Mucosa of descending colon (tissue), 3 donors: ENCODE results near the gene SERAC1. TPM values are rescaled to one million over a fixed set of nuclear protein-coding genes. Genes with fewer than 3 reads are reported as not detected.

Source experiments
- ATAC-seq: fragments of 200-7000 bp; cut with Tn5 transposase; one replicate; pipeline ENCODE4 v1.9.1; 2020; ENCODE audit warnings: mild to moderate bottlenecking, moderate library complexity
- DNase-seq, 3 donors: peaks; one replicate each; pipeline ENCODE4 v3.0.0-alpha.2; 2020
- H3K36me3 ChIP-seq: fragments of 200-600 bp; one replicate; pipeline ENCODE4 v1.8.0; 2021; ENCODE audit warnings: low read depth, mild to moderate bottlenecking
- H3K4me1 ChIP-seq: fragments of 200-600 bp; one replicate; pipeline ENCODE4 v1.8.0; 2021; ENCODE audit warnings: low read depth, mild to moderate bottlenecking
- H3K4me3 ChIP-seq: fragments of 200-600 bp; one replicate; pipeline ENCODE4 v1.8.0; 2021; ENCODE audit warnings: mild to moderate bottlenecking
- H3K9me3 ChIP-seq: fragments of 200-600 bp; one replicate; pipeline ENCODE4 v1.8.0; 2021; ENCODE audit warnings: mild to moderate bottlenecking
- intact Hi-C, 2 donors: fragments of 100-400 bp; cut with DNase I in 1 of 2; cut with micrococcal nuclease in 1 of 2; formaldehyde crosslinking; loops; one replicate each; pipeline versions ENCODE4 v1.11.0 to v1.11.1; 2022; cut with DNase I, micrococcal nuclease
- total RNA-seq, 3 donors: library from RNA; stranded (reverse); fragmentation: NEBNext Ultra II Directional in 2 of 3; extraction: Animal tissue kit (Norgen Biotek cat#: 25700) in 2 of 3; gene quantifications; one replicate each; pipeline versions ENCODE4 v1.2.1 to v1.2.4, GENCODE V29; 2021 to 2023
- TF ChIP-seq, protein P1 (sequence below): fragments of 200-600 bp; IDR thresholded peaks from one replicate; pipeline ENCODE4 v1.8.0; 2022; ENCODE audit warnings: antibody characterized with exemption, mild to moderate bottlenecking
- donor health status: DM: no; HTN: no; CAD: no; lungs with moderate emphysema.
- donor health status: DM: no; HTN: no; CAD: no.
- donor health status: DM: no; HTN: yes; CAD: no.

The SERAC1 gene
- total RNA-seq, 3 donors from 2014 or later, result 5.8 to 12.2 (median 8.0) TPM

DNA sequence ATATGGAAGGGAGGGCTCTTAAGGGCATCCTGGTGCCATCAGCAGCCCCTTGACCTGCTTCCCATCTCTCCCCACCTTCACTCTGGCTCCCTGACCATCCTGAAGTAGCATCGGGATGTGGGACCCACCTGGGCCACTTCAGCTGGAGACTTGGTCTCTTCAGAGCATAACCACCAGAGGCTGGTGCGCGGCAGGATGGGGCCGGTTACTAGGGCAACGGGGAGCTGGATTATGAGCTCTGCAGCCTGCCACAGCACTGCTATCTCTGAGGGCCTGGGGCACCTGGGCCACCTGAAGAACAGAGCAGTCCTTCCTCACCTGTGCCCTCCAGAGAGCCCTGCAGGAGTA is 106.7 kb downstream of the SERAC1 start:
- ATAC-seq (no peak), DNase-seq (no peak)
- Histone ChIP-seq H3K36me3 (peaks cover 3% of the 10 kb centered on the region), H3K9me3 (no peaks in the 10 kb centered on the region), H3K4me1 (peaks cover 15% of the 10 kb centered on the region), H3K4me3 (no peak overlapping the region)
- intact Hi-C loops, result no loop called here
- TF ChIP-seq, protein P1, sequence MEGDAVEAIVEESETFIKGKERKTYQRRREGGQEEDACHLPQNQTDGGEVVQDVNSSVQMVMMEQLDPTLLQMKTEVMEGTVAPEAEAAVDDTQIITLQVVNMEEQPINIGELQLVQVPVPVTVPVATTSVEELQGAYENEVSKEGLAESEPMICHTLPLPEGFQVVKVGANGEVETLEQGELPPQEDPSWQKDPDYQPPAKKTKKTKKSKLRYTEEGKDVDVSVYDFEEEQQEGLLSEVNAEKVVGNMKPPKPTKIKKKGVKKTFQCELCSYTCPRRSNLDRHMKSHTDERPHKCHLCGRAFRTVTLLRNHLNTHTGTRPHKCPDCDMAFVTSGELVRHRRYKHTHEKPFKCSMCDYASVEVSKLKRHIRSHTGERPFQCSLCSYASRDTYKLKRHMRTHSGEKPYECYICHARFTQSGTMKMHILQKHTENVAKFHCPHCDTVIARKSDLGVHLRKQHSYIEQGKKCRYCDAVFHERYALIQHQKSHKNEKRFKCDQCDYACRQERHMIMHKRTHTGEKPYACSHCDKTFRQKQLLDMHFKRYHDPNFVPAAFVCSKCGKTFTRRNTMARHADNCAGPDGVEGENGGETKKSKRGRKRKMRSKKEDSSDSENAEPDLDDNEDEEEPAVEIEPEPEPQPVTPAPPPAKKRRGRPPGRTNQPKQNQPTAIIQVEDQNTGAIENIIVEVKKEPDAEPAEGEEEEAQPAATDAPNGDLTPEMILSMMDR, result no peak

DNA sequence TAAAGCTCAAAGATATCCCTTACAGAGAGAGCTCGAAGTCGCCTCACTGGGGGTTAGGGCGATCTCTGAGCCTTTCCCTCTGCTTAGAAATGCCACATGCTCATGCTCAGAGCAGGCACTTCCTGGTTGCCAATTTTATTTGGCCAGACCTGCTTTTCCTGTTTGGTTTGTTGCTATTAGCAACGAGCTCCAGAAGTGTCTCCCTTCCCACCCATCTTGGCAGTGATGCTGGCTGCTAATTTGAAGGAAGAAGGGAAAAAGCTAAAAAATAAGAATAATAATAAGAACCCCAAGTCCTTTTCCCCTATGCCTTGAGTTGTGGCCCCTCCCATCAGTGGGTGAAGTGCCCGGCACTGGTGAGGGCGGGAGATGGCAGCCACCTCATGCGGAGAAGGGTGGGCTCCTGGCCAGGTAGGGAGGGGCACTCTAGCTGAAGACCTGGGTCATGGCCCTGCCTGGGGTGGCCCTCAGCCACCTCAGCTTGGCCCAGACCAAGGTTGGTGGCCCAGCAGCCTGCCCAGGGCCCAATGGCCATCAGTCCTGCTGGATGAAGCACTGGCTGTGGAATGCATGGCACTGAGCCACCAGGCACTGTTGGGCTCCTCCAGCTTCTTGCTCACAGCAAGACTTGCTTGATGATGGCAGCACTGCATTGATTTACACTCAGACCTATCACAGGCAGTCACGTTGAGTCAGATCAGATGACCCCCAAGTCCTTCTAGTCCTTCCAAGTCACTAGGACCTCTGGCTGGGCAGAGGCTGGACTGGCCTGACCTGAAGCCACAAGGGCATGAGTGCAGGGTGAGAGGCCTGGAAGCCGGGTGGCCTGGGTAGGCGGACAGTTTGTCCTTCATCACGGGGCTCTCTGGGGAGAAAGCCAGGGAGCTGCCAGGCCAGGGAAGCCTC is 107.4 kb downstream of the SERAC1 start:
- Histone ChIP-seq H3K4me3 (no peak overlapping the region), H3K36me3 (no peaks in the 10 kb centered on the region)
- intact Hi-C loops, result no loop called here

More for the DNA sequence above, 107.4 kb downstream of the SERAC1 start:
- Histone ChIP-seq H3K9me3 (no peaks in the 10 kb centered on the region), H3K4me1 (peaks cover 15% of the 10 kb centered on the region)
- DNase-seq, result peak; percentile 64 to 83 (median 78)
- ATAC-seq, result peak; percentile 89
- TF ChIP-seq, protein P1, result no peak

Other genes with a start within 250 kb of the SERAC1 start
- 10 to 100 TPM; 28.3 to 45.9 (median 39.6) TPM for gene SYNJ2, start 186.4 kb downstream of the SERAC1 start, total RNA-seq
- gene GTF2H5, start 88 bp upstream of the SERAC1 start, total RNA-seq, result 10 to 100 TPM; 11.2 to 15.8 (median 13.2) TPM
- 100 to 1,000 TPM in 1 of 3 donors, 10 to 100 TPM in 2; 70.4 to 122 (median 83.6) TPM for gene TULP4, start 144.2 kb upstream of the SERAC1 start, total RNA-seq